HEK293T (cell line): ENCODE results near the gene RABGAP1L.

Experiments used
- BHLHE40 ChIP-seq: fragments of 450-650 bp; IDR thresholded peaks from 2 replicates; pipeline ENCODE4 v1.6.1; 2016; ENCODE audit warnings: mild to moderate bottlenecking, moderate library complexity, borderline replicate concordance
- CTBP1 ChIP-seq: fragments of 450-650 bp; IDR thresholded peaks from 2 replicates; pipeline ENCODE4 v1.6.1; 2016; ENCODE audit warnings: borderline replicate concordance
- FOXM1 ChIP-seq: fragments of 450-650 bp; IDR thresholded peaks from 2 replicates; pipeline ENCODE4 v1.6.1; 2017; ENCODE audit warnings: mild to moderate bottlenecking, borderline replicate concordance
- HDGF ChIP-seq: fragments of 450-650 bp; IDR thresholded peaks from 2 replicates; pipeline ENCODE4 v1.6.1; 2017; ENCODE audit warnings: antibody characterized with exemption, borderline replicate concordance
- SUZ12 ChIP-seq: fragments of 450-650 bp; IDR thresholded peaks from 2 replicates; pipeline ENCODE4 v1.6.1; 2016; ENCODE audit warnings: mild to moderate bottlenecking
- TARDBP ChIP-seq: fragments of 450-650 bp; IDR thresholded peaks from 2 replicates; pipeline ENCODE4 v1.6.1; 2016
- ZNF384 ChIP-seq: fragments of 450-650 bp; IDR thresholded peaks from 2 replicates; pipeline ENCODE4 v1.6.1; 2016

DNA sequence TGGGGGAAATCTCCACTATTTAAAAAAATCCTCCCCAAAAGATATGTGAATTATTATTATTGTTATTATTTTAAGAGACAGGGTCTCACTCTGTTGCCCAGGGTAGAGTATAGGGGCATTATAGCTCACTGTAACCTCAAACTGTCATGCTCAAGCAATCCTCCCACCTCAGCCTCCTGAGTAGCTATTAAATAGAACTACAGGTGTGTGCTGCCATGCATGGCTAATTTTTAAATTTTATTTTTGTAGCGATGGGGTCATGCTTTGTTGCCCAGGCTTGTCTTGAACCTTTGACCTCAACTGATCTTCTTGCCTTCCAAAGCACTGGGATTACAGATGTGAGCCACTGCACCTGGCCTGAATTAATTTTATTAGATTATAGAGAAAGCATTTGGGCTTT is 116.8 kb downstream of the RABGAP1L start:
- TF ChIP-seq TARDBP = no peak
- no peak for TF ChIP-seq SUZ12
- no peak for TF ChIP-seq HDGF
- no peak for TF ChIP-seq ZNF384
- no peak for TF ChIP-seq FOXM1
- no peak for TF ChIP-seq BHLHE40
- TF ChIP-seq CTBP1 = no peak
